ENCODE measurements around the gene OR1F1. TPM values are rescaled to one million over a fixed set of nuclear protein-coding genes. Genes with fewer than 3 reads are reported as not detected.

Gene OR1F1
- total and polyA plus RNA-seq, 9 of the 15 experiments (the other 6 are each of a cell fraction or from before 2014, with no cell fraction given): 0.15 to 0.61 (median 0.35) TPM; not detected in 3

DNA sequence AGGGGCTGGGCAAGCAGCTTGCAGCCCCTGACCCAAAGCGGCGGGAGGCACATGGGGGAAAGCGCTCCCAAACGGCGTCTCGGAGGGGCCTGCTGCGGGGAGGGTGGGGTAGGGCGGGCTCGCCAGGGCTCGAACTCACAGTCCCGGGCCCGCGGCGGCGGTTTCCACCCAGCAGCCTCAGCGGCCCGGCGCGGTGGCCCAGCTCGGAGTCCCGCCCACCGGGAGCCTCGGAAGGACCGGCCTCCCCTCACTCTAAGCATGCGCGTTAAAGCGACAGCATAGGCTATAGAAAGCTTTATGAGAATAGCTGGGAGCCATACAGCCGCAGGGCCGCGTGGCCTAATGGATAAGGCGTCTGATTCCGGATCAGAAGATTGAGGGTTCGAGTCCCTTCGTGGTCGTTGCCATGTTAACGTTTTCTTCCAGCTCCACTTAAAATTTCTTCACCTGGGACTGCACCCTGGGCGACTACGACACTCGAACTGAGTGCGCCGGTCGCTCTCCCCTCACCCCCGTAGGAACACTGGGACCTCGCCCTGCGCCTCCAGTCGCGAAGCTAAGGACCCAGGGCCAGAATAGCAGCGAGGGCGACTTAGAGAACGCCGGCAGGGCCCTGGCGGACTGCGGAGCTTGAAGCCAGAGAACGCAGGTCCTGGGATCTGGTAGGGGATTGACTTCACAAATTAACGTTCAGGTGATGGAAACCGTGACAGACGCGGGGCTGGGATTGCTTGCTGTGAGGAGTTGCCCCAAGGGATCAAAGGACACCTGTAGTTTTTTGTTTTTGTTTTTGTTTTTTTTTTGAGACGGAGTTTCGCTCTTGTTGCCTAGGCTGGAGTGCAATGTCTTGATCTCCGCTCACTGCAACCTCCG, 37.4 kb upstream of the OR1F1 start (continued):
- no peak; the same call in 1 of the 2 replicates for TF ChIP-seq TOE1 (IDR thresholded peaks at IDR 0.05; ENCODE audit: borderline replicate concordance)
- TF ChIP-seq TOE1 (CRISPR knock-in tag; IDR thresholded peaks at IDR 0.05; ENCODE audit: borderline replicate concordance, low read depth): 0 out of 2 replicates have a peak, but pooled peaks have one; percentile 15
- TF ChIP-seq PKNOX1 (IDR thresholded peaks at IDR 0.05): peak; percentile 34; the same call in 1 of the 2 replicates
- peak; percentile 32 to 51 for TF ChIP-seq AFF1 (IDR thresholded peaks at IDR 0.05; ENCODE audit: low read depth in 1 of 2, partially characterized antibody in 2 of 2)
- TF ChIP-seq, protein P1, sequence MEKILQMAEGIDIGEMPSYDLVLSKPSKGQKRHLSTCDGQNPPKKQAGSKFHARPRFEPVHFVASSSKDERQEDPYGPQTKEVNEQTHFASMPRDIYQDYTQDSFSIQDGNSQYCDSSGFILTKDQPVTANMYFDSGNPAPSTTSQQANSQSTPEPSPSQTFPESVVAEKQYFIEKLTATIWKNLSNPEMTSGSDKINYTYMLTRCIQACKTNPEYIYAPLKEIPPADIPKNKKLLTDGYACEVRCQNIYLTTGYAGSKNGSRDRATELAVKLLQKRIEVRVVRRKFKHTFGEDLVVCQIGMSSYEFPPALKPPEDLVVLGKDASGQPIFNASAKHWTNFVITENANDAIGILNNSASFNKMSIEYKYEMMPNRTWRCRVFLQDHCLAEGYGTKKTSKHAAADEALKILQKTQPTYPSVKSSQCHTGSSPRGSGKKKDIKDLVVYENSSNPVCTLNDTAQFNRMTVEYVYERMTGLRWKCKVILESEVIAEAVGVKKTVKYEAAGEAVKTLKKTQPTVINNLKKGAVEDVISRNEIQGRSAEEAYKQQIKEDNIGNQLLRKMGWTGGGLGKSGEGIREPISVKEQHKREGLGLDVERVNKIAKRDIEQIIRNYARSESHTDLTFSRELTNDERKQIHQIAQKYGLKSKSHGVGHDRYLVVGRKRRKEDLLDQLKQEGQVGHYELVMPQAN (IDR thresholded peaks at IDR 0.05; ENCODE audit: borderline replicate concordance): 0 out of 2 replicates have a peak, but pooled peaks have one; percentile 62
- peak; percentile 100 for TF ChIP-seq NFATC3 (IDR thresholded peaks at IDR 0.05)
- TF ChIP-seq TEAD4 (IDR thresholded peaks at IDR 0.05; ENCODE audit: low read length): peak; percentile 85
- TF ChIP-seq TEAD4 (CRISPR knock-in tag; IDR thresholded peaks at IDR 0.05; ENCODE audit: borderline replicate concordance): no peak
- TF ChIP-seq BRD4 (IDR thresholded peaks at IDR 0.05): peak; percentile 75; the same call in 1 of the 2 replicates
- TF ChIP-seq POLR2AphosphoS5 (IDR thresholded peaks at IDR 0.05; ENCODE audit: control insufficient read depth, insufficient read depth, low read depth, low read length): peak; percentile 20; the same call in 1 of the 2 replicates
- TF ChIP-seq, protein P2, sequence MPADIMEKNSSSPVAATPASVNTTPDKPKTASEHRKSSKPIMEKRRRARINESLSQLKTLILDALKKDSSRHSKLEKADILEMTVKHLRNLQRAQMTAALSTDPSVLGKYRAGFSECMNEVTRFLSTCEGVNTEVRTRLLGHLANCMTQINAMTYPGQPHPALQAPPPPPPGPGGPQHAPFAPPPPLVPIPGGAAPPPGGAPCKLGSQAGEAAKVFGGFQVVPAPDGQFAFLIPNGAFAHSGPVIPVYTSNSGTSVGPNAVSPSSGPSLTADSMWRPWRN (IDR thresholded peaks at IDR 0.05; ENCODE audit: low read depth): 0 out of 2 replicates have a peak, but pooled peaks have one; percentile 9
- TF ChIP-seq ATF7 (IDR thresholded peaks at IDR 0.05): peak; percentile 79
- peak; percentile 40 for TF ChIP-seq ZFP36 (IDR thresholded peaks at IDR 0.05; ENCODE audit: low read depth, low read length, partially characterized antibody)
- TF ChIP-seq E2F6 (IDR thresholded peaks at IDR 0.05; ENCODE audit: borderline replicate concordance in 1 of 2, extremely low read depth in 1 of 2, insufficient read depth in 1 of 2, insufficient read length in 1 of 2, low read depth in 1 of 2, low read length in 1 of 2, poor library complexity in 1 of 2, severe bottlenecking in 1 of 2): peak in 1 of 2 experiments; percentile 24
- TF ChIP-seq CHD4 (IDR thresholded peaks at IDR 0.05; ENCODE audit: insufficient read depth, insufficient replicate concordance, low read depth, low read length, poor library complexity, severe bottlenecking): peak; percentile 25
